IMR-90 (cell line): ENCODE results near the gene SH3RF1. TPM values are rescaled to one million over a fixed set of nuclear protein-coding genes. Genes with fewer than 3 reads are reported as not detected.

ENCODE experiments used
- ATAC-seq: fragments of 200-7000 bp; cut with Tn5 transposase; 2 replicates; pipeline ENCODE4 v1.9.1; 2020; ENCODE audit warnings: low read depth, mild to moderate bottlenecking, moderate library complexity
- BruUV-seq: library from RNA; stranded (reverse); fragments of 400-500 nt; replicated peaks from 2 replicates; lab custom pipeline; 2021; lab: Mats Ljungman, UMichigan
- CTCF ChIA-PET: fragments of 300-600 bp; formaldehyde crosslinking; extraction: SDS; loops from one replicate; lab custom pipeline; 2021; ENCODE audit warnings: antibody characterized with exemption; lab: Yijun Ruan, JAX
- POLR2A ChIA-PET: fragments of 300-600 bp; sonication (Branson Sonifier 250); formaldehyde crosslinking; loops from one replicate; lab custom pipeline; 2022; ENCODE audit warnings: antibody characterized with exemption; ENCODE audit not compliant: unreplicated experiment; lab: Charles Lee
- DNase-seq: peaks from one replicate; pipeline ENCODE4 v3.0.0; 2013
- H2AFZ ChIP-seq: replicated peaks from 2 replicates; pipeline ENCODE3; 2013; ENCODE audit warnings: low read length, mild to moderate bottlenecking; ENCODE audit not compliant: poor library complexity
- H2AK5ac ChIP-seq: 2 replicates; pipeline ENCODE4 v1.6.1; 2013; ENCODE audit warnings: low read depth, low read length, inconsistent platforms
- H2AK9ac ChIP-seq: replicated peaks from 2 replicates; pipeline ENCODE3; 2013; ENCODE audit warnings: mild to moderate bottlenecking, low read depth, low read length, moderate library complexity; ENCODE audit not compliant: poor library complexity
- H2BK120ac ChIP-seq: 2 replicates; pipeline ENCODE4 v1.6.1; 2013; ENCODE audit warnings: low read depth, low read length, inconsistent platforms
- H2BK15ac ChIP-seq: 3 replicates; pipeline ENCODE4 v1.6.1; 2013; ENCODE audit warnings: low read depth, low read length, inconsistent platforms
- H2BK20ac ChIP-seq: 2 replicates; pipeline ENCODE4 v1.6.1; 2013; ENCODE audit warnings: low read depth, mild to moderate bottlenecking, inconsistent platforms, low read length, moderate library complexity
- H2BK5ac ChIP-seq: 2 replicates; pipeline ENCODE4 v1.6.1; 2013; ENCODE audit warnings: mild to moderate bottlenecking, low read depth, low read length, inconsistent platforms; ENCODE audit not compliant: poor library complexity, severe bottlenecking
- H3K14ac ChIP-seq: replicated peaks from 2 replicates; pipeline ENCODE4 v1.6.1; 2013; ENCODE audit warnings: low read depth, low read length, inconsistent platforms
- H3K18ac ChIP-seq: 2 replicates; pipeline ENCODE4 v1.6.1; 2013; ENCODE audit warnings: low read depth, low read length, control low read depth
- H3K23ac ChIP-seq: 2 replicates; pipeline ENCODE4 v1.6.1; 2013; ENCODE audit warnings: low read depth, low read length, inconsistent platforms
- H3K27ac ChIP-seq: 2 replicates; pipeline ENCODE4 v1.5.1; 2013; ENCODE audit warnings: mild to moderate bottlenecking, control low read depth, low read length; ENCODE audit not compliant: insufficient read depth
- H3K27me3 ChIP-seq: 2 replicates; pipeline ENCODE4 v1.6.1; 2013; ENCODE audit warnings: low read length; ENCODE audit not compliant: control insufficient read depth, insufficient read depth
- H3K36me3 ChIP-seq: 2 replicates; pipeline ENCODE4 v1.6.1; 2013; ENCODE audit warnings: low read length, mixed read lengths; ENCODE audit not compliant: control insufficient read depth, insufficient read depth
- H3K4ac ChIP-seq: 2 replicates; pipeline ENCODE4 v1.6.1; 2013; ENCODE audit warnings: low read depth, low read length, inconsistent platforms
- H3K4me1 ChIP-seq: 2 replicates; pipeline ENCODE4 v1.6.1; 2013; ENCODE audit warnings: low read length, mixed read lengths; ENCODE audit not compliant: control insufficient read depth, insufficient read depth
- H3K4me2 ChIP-seq: 2 replicates; pipeline ENCODE4 v1.6.1; 2013; ENCODE audit warnings: low read depth, mild to moderate bottlenecking, control low read depth, low read length, moderate library complexity
- H3K4me3 ChIP-seq: 2 replicates; pipeline ENCODE4 v1.5.1; 2013; ENCODE audit warnings: low read depth, mild to moderate bottlenecking, control low read depth, low read length, moderate library complexity; ENCODE audit not compliant: insufficient read depth
- H3K56ac ChIP-seq: 2 replicates; pipeline ENCODE4 v1.6.1; 2013; ENCODE audit warnings: low read length, inconsistent platforms; ENCODE audit not compliant: insufficient read depth; ENCODE audit errors: extremely low read depth
- H3K79me1 ChIP-seq, 2 experiments: 2 replicates each; pipeline ENCODE4 v1.6.1; 2013; ENCODE audit warnings: low read length in 2 of 2, inconsistent platforms in 1 of 2, low read depth in 1 of 2
- H3K9ac ChIP-seq: 2 replicates; pipeline ENCODE4 v1.6.1; 2013; ENCODE audit warnings: low read depth, low read length, control low read depth
- H3K9me1 ChIP-seq: 2 replicates; pipeline ENCODE4 v1.6.1; 2013; ENCODE audit warnings: low read length, inconsistent platforms; ENCODE audit not compliant: insufficient read depth
- H3K9me3 ChIP-seq: 2 replicates; pipeline ENCODE4 v1.6.1; 2013; ENCODE audit warnings: low read length; ENCODE audit not compliant: control insufficient read depth, insufficient read depth
- H4K20me1 ChIP-seq: 2 replicates; pipeline ENCODE4 v1.6.1; 2013; ENCODE audit warnings: low read length, inconsistent platforms; ENCODE audit not compliant: insufficient read depth
- H4K5ac ChIP-seq: 2 replicates; pipeline ENCODE4 v1.6.1; 2013; ENCODE audit warnings: mild to moderate bottlenecking, low read depth, low read length, control low read depth
- H4K8ac ChIP-seq, 2 experiments: 2 replicates each; pipeline ENCODE4 v1.6.1; 2013; ENCODE audit warnings: low read depth in 2 of 2, low read length in 2 of 2, control low read depth in 1 of 2, inconsistent platforms in 1 of 2
- H4K91ac ChIP-seq: 2 replicates; pipeline ENCODE4 v1.6.1; 2013; ENCODE audit warnings: low read depth, low read length, inconsistent platforms; ENCODE audit not compliant: insufficient read depth
- BHLHE40 ChIP-seq: fragments of 150-350 bp; IDR thresholded peaks from 2 replicates; pipeline ENCODE4 v1.6.1; 2016; ENCODE audit warnings: mild to moderate bottlenecking, low read depth, low read length
- CTCF ChIP-seq: conservative IDR thresholded peaks from 2 replicates; pipeline ENCODE4 v1.5.1; 2012; ENCODE audit warnings: mild to moderate bottlenecking, low read depth, low read length, improper control_type of control experiment
- FOS ChIP-seq: fragments of 150-350 bp; IDR thresholded peaks from 2 replicates; pipeline ENCODE4 v1.6.1; 2016; ENCODE audit warnings: low read depth, low read length
- MAFK ChIP-seq: IDR thresholded peaks from 2 replicates; pipeline ENCODE4 v1.6.1; 2012; ENCODE audit warnings: low read depth, low read length, improper control_type of control experiment
- MAZ ChIP-seq: IDR thresholded peaks from 2 replicates; pipeline ENCODE4 v1.6.1; 2012; ENCODE audit warnings: low read depth, mild to moderate bottlenecking, low read length, improper control_type of control experiment, moderate library complexity, borderline replicate concordance
- MXI1 ChIP-seq: IDR thresholded peaks from 2 replicates; pipeline ENCODE4 v1.6.1; 2012; ENCODE audit warnings: low read depth, mild to moderate bottlenecking, low read length, moderate library complexity, borderline replicate concordance
- NFE2L2 ChIP-seq: fragments of 150-350 bp; IDR thresholded peaks from 2 replicates; pipeline ENCODE4 v1.6.1; 2016; ENCODE audit warnings: low read depth, mild to moderate bottlenecking, low read length
- RAD21 ChIP-seq: IDR thresholded peaks from 2 replicates; pipeline ENCODE4 v1.6.1; 2012; ENCODE audit warnings: low read length, improper control_type of control experiment
- RCOR1 ChIP-seq: IDR thresholded peaks from 2 replicates; pipeline ENCODE4 v1.6.1; 2012; ENCODE audit warnings: mild to moderate bottlenecking, low read length, improper control_type of control experiment; ENCODE audit not compliant: insufficient replicate concordance
- RFX5 ChIP-seq: IDR thresholded peaks from 2 replicates; pipeline ENCODE4 v1.8.0; 2012; ENCODE audit warnings: low read depth, mild to moderate bottlenecking, low read length, moderate library complexity
- SMC3 ChIP-seq: fragments of 150-350 bp; IDR thresholded peaks from 2 replicates; pipeline ENCODE4 v1.6.1; 2016; ENCODE audit warnings: low read depth, mild to moderate bottlenecking, antibody characterized with exemption, low read length, moderate library complexity
- WGBS, 2 experiments: methylation state at CpG; one replicate each; pipeline versions ENCODE4 v1.1.5 to v1.1.7; 2013; ENCODE audit warnings: missing lambda C conversion rate in 2 of 2; ENCODE audit not compliant: insufficient read length in 1 of 2; ENCODE audit errors: extremely low coverage in 2 of 2; 5-methylcytosine and 5-hydroxymethylcytosine counted together
- dilution Hi-C: fragments of 300-500 bp; cut with HindIII; formaldehyde crosslinking; loops from one replicate; pipeline ENCODE4 v1.14.3; 2018; ENCODE audit warnings: low sequenced_read_pairs; ENCODE audit not compliant: unreplicated experiment
- in situ Hi-C: fragments of 300-500 bp; cut with MboI; formaldehyde crosslinking; loops from 3 replicates; pipeline ENCODE4 v1.14.3; 2019; ENCODE audit warnings: low sequenced_read_pairs, inconsistent platforms, mixed read lengths
- intact Hi-C: fragments of 100-400 bp; cut with micrococcal nuclease; formaldehyde crosslinking; loops from 2 replicates; pipeline ENCODE4 v1.10.0; 2022
- polyA plus RNA-seq, 3 experiments: library from polyadenylated mRNA; depleted of rRNA; stranded (reverse); fragments of >200 nt; gene quantifications; 2 replicates each; pipeline ENCODE4 v1.2.3, GENCODE V29; 2012; ENCODE audit warnings: low replicate concordance in 1 of 3
- total RNA-seq: library from RNA; depleted of rRNA; stranded (reverse); fragments of >200 nt; gene quantifications from 2 replicates; pipeline ENCODE4 v1.2.3, GENCODE V29; 2012
- TF ChIP-seq, protein P1 (sequence below): fragments of 150-350 bp; IDR thresholded peaks from 2 replicates; pipeline ENCODE4 v1.6.1; 2017; ENCODE audit warnings: mild to moderate bottlenecking, antibody characterized with exemption, low read length, low read depth

The SH3RF1 gene
- total and polyA plus RNA-seq, 2 of the 4 experiments (the other 2 are of a cell fraction), result 22.0 to 29.8 TPM

DNA sequence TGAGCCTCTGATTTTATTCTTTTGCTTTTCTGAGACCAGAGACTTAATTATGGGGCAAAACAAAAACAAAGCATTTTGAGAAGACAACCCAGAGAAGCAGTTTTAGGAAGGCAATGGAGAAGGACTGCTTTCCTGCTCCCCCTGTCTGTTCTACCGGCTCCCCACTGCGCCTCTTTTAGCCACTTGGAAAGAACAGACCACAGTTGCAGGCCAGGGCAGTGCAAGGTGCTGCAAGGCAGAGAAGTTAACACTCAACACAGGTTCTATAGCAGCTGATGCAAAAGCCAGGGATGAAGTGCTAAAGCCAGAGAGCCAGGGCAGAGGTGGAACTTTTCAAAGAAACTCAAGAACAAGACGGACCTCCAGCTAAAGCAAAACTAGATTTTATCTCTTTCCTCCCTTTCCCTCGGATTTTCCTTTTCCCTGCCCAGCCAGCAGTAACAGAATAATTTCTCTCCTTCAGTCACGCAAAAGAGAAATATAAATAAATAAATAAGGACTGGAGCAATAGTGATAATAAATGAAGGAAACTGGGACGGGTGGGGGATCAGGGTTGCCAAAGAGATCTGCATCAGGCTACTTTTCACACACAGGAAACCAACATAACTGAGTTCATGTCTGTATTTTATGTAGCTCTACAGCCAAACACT lies 10.4 kb downstream of the SH3RF1 start:
- no CpG with 5 or more reads among the region's 6 CpGs for WGBS, 2 experiments
- no peak overlapping the region for H3K18ac ChIP-seq
- H2AK9ac ChIP-seq, result peak overlapping the region; percentile 46
- in situ Hi-C loops (loop anchor here (10.0 kb wide), 2 partner anchors 224 to 246 kb away; partner anchors contain the start of gene CBR4), intact Hi-C loops (loop anchor here (10.0 kb wide), 1 partner anchor 1076 kb away; no protein-coding TSS in a partner anchor), dilution Hi-C loops (no loop called here)
- H2BK120ac ChIP-seq, result no peak overlapping the region
- no TSS peak for BruUV-seq
- H2BK5ac ChIP-seq, result no peak overlapping the region
- H2AK5ac ChIP-seq, result no peak overlapping the region; the same call in 1 of the 2 replicates
- H3K4me3 ChIP-seq, result no peak overlapping the region
- no peak overlapping the region for H3K4ac ChIP-seq
- no peaks in the 10 kb centered on the region; the same call in 1 of the 2 replicates for H3K9me3 ChIP-seq
- no peak overlapping the region for H3K56ac ChIP-seq
- H4K8ac ChIP-seq, result 0 out of 4 replicates have a peak overlapping the region, but pooled peaks of 1 of the 2 experiments have one; percentile 1
- peaks cover 33% of the 10 kb centered on the region for H3K9me1 ChIP-seq
- peak overlapping the region; percentile 62 for H3K4me2 ChIP-seq
- H3K79me1 ChIP-seq, result peaks cover 8 to 78% of the 10 kb centered on the region in 2 experiments; a peak in 3 of 4 replicates
- H2AFZ ChIP-seq, result no peak overlapping the region
- H4K5ac ChIP-seq, result peak overlapping the region; percentile 46; the same call in 1 of the 2 replicates
- DNase-seq (no peak), ATAC-seq (no peak)
- H4K20me1 ChIP-seq, result peaks cover 74% of the 10 kb centered on the region
- H4K91ac ChIP-seq, result no peak overlapping the region
- no peak overlapping the region for H3K9ac ChIP-seq
- H3K23ac ChIP-seq, result 0 out of 2 replicates have a peak overlapping the region, but pooled peaks have one; percentile 48
- H3K14ac ChIP-seq, result peak overlapping the region; percentile 42; the same call in 1 of the 2 replicates
- H2BK15ac ChIP-seq, result no peak overlapping the region
- H2BK20ac ChIP-seq, result no peak overlapping the region
- ChIA-PET POLR2A (no interaction called here), CTCF (interaction anchor here (1.3 to 1.7 kb wide), 2 partner anchors 9 to 36 kb away, joined by 4 read pairs; no protein-coding TSS in a partner anchor)
- H3K4me1 ChIP-seq, result peaks cover 26% of the 10 kb centered on the region
- TF ChIP-seq NFE2L2, result no peak
- TF ChIP-seq RCOR1, result no peak
- TF ChIP-seq FOS, result no peak
- TF ChIP-seq MAFK, result no peak
- TF ChIP-seq BHLHE40, result no peak
- TF ChIP-seq MAZ, result no peak
- TF ChIP-seq SMC3, result no peak
- TF ChIP-seq RFX5, result no peak
- no peak for TF ChIP-seq CTCF
- no peak for TF ChIP-seq RAD21
- TF ChIP-seq, protein P1, sequence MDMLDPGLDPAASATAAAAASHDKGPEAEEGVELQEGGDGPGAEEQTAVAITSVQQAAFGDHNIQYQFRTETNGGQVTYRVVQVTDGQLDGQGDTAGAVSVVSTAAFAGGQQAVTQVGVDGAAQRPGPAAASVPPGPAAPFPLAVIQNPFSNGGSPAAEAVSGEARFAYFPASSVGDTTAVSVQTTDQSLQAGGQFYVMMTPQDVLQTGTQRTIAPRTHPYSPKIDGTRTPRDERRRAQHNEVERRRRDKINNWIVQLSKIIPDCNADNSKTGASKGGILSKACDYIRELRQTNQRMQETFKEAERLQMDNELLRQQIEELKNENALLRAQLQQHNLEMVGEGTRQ, result no peak
- no peak for TF ChIP-seq MXI1
- H3K36me3 ChIP-seq, result peaks cover 15% of the 10 kb centered on the region
- H3K27me3 ChIP-seq, result no peaks in the 10 kb centered on the region
- H3K27ac ChIP-seq, result no peak overlapping the region
